MM.1S (cell line): ENCODE measurements around the gene LRIT1.

Experiments
- DNase-seq: peaks from one replicate; pipeline ENCODE4 v3.0.0-alpha.2; 2015
- H2AFZ ChIP-seq: fragments of 300-600 bp; sonication (generic); 2 replicates; pipeline ENCODE4 v1.6.0; 2016; ENCODE audit warnings: antibody characterized with exemption, low read length
- H3F3A ChIP-seq: fragments of 300-600 bp; sonication (generic); 2 replicates; pipeline ENCODE4 v1.6.1; 2016; ENCODE audit warnings: mild to moderate bottlenecking, antibody characterized with exemption, low read length, moderate library complexity, mixed read lengths; ENCODE audit not compliant: insufficient read depth
- H3K27ac ChIP-seq: fragments of 300-600 bp; sonication (generic); 2 replicates; pipeline ENCODE4 v1.5.1; 2016; ENCODE audit warnings: mild to moderate bottlenecking, low read length
- H3K27me3 ChIP-seq: fragments of 300-600 bp; sonication (generic); replicated peaks from 2 replicates; pipeline ENCODE4 v1.6.0; 2016; ENCODE audit warnings: low read length; ENCODE audit not compliant: insufficient read depth
- H3K36me3 ChIP-seq: fragments of 300-600 bp; sonication (generic); replicated peaks from 2 replicates; pipeline ENCODE4 v1.6.1; 2016; ENCODE audit warnings: mild to moderate bottlenecking, low read length, mixed read lengths; ENCODE audit not compliant: insufficient read depth
- H3K4me1 ChIP-seq: fragments of 300-600 bp; sonication (generic); 2 replicates; pipeline ENCODE4 v1.6.1; 2016; ENCODE audit warnings: low read length, mixed read lengths
- H3K4me2 ChIP-seq: fragments of 300-600 bp; sonication (generic); 2 replicates; pipeline ENCODE4 v1.6.0; 2016; ENCODE audit warnings: low read depth, low read length
- H3K4me3 ChIP-seq: fragments of 300-600 bp; sonication (generic); 2 replicates; pipeline ENCODE4 v1.5.1; 2016; ENCODE audit warnings: low read length, mixed read lengths
- H3K79me2 ChIP-seq: fragments of 300-600 bp; sonication (generic); 2 replicates; pipeline ENCODE4 v1.6.1; 2016; ENCODE audit warnings: mixed run types, low read length, mixed read lengths
- H3K9ac ChIP-seq: fragments of 300-600 bp; sonication (generic); 2 replicates; pipeline ENCODE4 v1.6.1; 2016; ENCODE audit warnings: low read length, mixed read lengths
- H3K9me2 ChIP-seq: fragments of 300-600 bp; sonication (generic); replicated peaks from 2 replicates; pipeline ENCODE4 v1.6.1; 2016; ENCODE audit warnings: mild to moderate bottlenecking, low read length, mixed read lengths; ENCODE audit not compliant: insufficient read depth
- H3K9me3 ChIP-seq: fragments of 300-600 bp; sonication (generic); replicated peaks from 2 replicates; pipeline ENCODE4 v1.6.1; 2016; ENCODE audit warnings: mild to moderate bottlenecking, low read length, mixed read lengths; ENCODE audit not compliant: insufficient read depth
- H4K20me1 ChIP-seq: fragments of 300-600 bp; sonication (generic); 2 replicates; pipeline ENCODE4 v1.6.1; 2016; ENCODE audit warnings: mild to moderate bottlenecking, low read length, moderate library complexity, mixed read lengths; ENCODE audit not compliant: insufficient read depth
- CTCF ChIP-seq: fragments of 300-600 bp; sonication (generic); IDR thresholded peaks from 2 replicates; pipeline ENCODE4 v1.5.1; 2016; ENCODE audit warnings: antibody characterized with exemption, low read length, mixed read lengths
- EZH2 ChIP-seq: fragments of 300-600 bp; sonication (generic); optimal IDR thresholded peaks from 2 replicates; pipeline ENCODE3; 2017; ENCODE audit warnings: low read depth, mild to moderate bottlenecking, antibody characterized with exemption, low read length, mixed read lengths
- EZH2phosphoT487 ChIP-seq: fragments of 300-600 bp; sonication (generic); IDR thresholded peaks from 2 replicates; pipeline ENCODE4 v1.6.1; 2018; ENCODE audit warnings: antibody characterized with exemption, low read length

Gene LRIT1

DNA sequence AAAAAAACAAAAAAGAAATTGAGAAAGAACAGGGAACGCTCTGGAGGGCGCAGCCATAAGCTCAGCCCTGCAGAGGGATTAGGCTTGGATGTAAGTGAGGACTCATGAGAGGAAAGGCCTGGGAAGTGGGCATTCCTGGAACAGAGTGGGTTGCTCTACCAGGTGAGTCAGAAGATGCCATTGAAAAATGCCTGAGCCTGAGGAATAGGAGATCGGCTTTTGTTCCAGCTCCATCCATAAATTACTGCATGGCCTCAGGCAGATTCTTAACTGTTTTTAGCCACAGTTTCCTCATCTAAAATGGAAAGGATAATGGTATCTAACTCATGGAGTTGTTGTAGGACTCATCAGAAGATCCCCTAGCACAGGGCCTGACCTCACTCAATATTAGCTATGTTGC lies 2.4 kb upstream of the LRIT1 start:
- Histone ChIP-seq H3F3A (no peaks in the 10 kb centered on the region), H2AFZ (no peak overlapping the region), H3K27ac (no peak overlapping the region), H3K9me2 (no peaks in the 10 kb centered on the region), H3K4me2 (no peak overlapping the region), H3K9me3 (no peaks in the 10 kb centered on the region), H3K9ac (no peak overlapping the region), H3K27me3 (no peaks in the 10 kb centered on the region), H4K20me1 (no peaks in the 10 kb centered on the region), H3K36me3 (no peaks in the 10 kb centered on the region), H3K4me1 (no peaks in the 10 kb centered on the region), H3K79me2 (no peaks in the 10 kb centered on the region), H3K4me3 (no peak overlapping the region)
- DNase-seq = no peak
- no peak for TF ChIP-seq CTCF
- TF ChIP-seq EZH2phosphoT487 = no peak
- no peak for TF ChIP-seq EZH2

DNA sequence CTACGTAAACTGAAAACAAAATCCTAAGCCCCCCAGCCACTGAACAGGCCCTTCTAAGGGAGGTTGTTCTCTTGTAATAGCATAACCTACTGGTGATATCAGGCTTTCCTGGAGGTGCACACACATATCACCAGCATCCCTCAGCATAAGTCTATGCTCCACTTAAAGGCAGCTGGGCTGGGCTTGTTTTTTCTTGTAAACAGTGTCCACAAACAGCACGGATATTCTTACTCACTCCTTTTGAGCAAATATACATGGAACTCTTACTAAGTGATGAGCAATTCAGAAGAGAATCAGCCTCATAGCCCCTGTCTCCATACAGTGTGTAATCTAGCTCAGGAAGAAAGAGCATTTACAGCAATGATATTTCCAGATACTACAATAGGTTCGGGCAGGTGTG lies 2.4 kb downstream of the LRIT1 start:
- no peaks in the 10 kb centered on the region for H4K20me1 ChIP-seq
- no peak overlapping the region for H3K4me2 ChIP-seq

GRCh38 chr10:84237199-84238051 lies 3.9 kb downstream of the LRIT1 start:
- no peak overlapping the region for H3K4me2 ChIP-seq

More for the DNA sequence above, 2.4 kb downstream of the LRIT1 start:
- TF ChIP-seq EZH2phosphoT487 = no peak
- no peak for TF ChIP-seq CTCF
- no peak for TF ChIP-seq EZH2
- Histone ChIP-seq H3K9ac (no peak overlapping the region), H3K36me3 (no peaks in the 10 kb centered on the region), H3K4me3 (no peak overlapping the region), H3K9me2 (no peaks in the 10 kb centered on the region), H3K27ac (no peak overlapping the region), H3F3A (no peaks in the 10 kb centered on the region), H3K4me1 (no peaks in the 10 kb centered on the region), H3K9me3 (no peaks in the 10 kb centered on the region), H3K79me2 (no peaks in the 10 kb centered on the region), H2AFZ (no peak overlapping the region), H3K27me3 (no peaks in the 10 kb centered on the region)
- DNase-seq = no peak

More at GRCh38 chr10:84237199-84238051, 3.9 kb downstream of the LRIT1 start:
- H3K4me3 ChIP-seq = no peak overlapping the region
- H3K9me3 ChIP-seq = no peaks in the 10 kb centered on the region
- TF ChIP-seq EZH2phosphoT487 (no peak), CTCF (no peak), EZH2 (no peak)
- no peaks in the 10 kb centered on the region for H3K79me2 ChIP-seq
- H3K27ac ChIP-seq = no peak overlapping the region
- H3K9me2 ChIP-seq = no peaks in the 10 kb centered on the region
- no peaks in the 10 kb centered on the region for H4K20me1 ChIP-seq
- H3F3A ChIP-seq = no peaks in the 10 kb centered on the region
- DNase-seq = no peak
- no peak overlapping the region for H2AFZ ChIP-seq
- H3K36me3 ChIP-seq = no peaks in the 10 kb centered on the region
- no peak overlapping the region for H3K9ac ChIP-seq
- H3K4me1 ChIP-seq = no peaks in the 10 kb centered on the region
- no peaks in the 10 kb centered on the region for H3K27me3 ChIP-seq
